Astrocyte of the spinal cord (primary cell): Measurements from ENCODE around the gene IRAK2.

Experiments
- DNase-seq: peaks from one replicate; pipeline ENCODE4 v3.0.0; 2011; ENCODE audit warnings: low read depth, low spot score
- H3K4me3 ChIP-seq: 2 replicates; pipeline ENCODE4 v1.5.1; 2011; ENCODE audit warnings: low read depth, mild to moderate bottlenecking, low read length, moderate library complexity
- in situ Hi-C: cut with HindIII; loops from 2 replicates; pipeline ENCODE4 v1.10.0; 2017; ENCODE audit warnings: low sequenced_read_pairs
- TF ChIP-seq, protein P1 (sequence below): IDR thresholded peaks from 2 replicates; pipeline ENCODE4 v1.5.1; 2012; ENCODE audit warnings: low read depth, mild to moderate bottlenecking, low read length, inconsistent platforms

Gene IRAK2

DNA sequence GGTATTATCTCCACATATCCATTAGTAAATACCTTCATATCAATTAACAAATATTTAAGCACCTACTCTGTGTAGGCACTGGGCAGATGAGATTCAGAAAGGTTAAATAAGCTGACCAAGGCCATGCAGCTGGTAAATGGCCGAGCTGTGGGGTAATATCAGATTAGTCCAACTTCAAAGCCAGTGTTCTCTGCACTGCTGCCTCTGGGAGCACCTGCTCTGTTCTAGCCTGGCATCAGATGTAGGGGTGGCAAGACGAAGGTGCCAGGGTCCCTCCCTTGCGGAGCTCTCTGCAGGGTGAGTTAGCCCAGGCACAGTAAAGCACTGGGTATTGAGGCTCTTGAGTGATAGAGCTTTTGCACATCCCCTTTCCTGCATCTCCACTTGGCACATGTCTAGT, 89.0 kb downstream of the IRAK2 start:
- in situ Hi-C loops = no loop called here
- no peak overlapping the region for H3K4me3 ChIP-seq
- DNase-seq = no peak
- TF ChIP-seq, protein P1, sequence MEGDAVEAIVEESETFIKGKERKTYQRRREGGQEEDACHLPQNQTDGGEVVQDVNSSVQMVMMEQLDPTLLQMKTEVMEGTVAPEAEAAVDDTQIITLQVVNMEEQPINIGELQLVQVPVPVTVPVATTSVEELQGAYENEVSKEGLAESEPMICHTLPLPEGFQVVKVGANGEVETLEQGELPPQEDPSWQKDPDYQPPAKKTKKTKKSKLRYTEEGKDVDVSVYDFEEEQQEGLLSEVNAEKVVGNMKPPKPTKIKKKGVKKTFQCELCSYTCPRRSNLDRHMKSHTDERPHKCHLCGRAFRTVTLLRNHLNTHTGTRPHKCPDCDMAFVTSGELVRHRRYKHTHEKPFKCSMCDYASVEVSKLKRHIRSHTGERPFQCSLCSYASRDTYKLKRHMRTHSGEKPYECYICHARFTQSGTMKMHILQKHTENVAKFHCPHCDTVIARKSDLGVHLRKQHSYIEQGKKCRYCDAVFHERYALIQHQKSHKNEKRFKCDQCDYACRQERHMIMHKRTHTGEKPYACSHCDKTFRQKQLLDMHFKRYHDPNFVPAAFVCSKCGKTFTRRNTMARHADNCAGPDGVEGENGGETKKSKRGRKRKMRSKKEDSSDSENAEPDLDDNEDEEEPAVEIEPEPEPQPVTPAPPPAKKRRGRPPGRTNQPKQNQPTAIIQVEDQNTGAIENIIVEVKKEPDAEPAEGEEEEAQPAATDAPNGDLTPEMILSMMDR = no peak

DNA sequence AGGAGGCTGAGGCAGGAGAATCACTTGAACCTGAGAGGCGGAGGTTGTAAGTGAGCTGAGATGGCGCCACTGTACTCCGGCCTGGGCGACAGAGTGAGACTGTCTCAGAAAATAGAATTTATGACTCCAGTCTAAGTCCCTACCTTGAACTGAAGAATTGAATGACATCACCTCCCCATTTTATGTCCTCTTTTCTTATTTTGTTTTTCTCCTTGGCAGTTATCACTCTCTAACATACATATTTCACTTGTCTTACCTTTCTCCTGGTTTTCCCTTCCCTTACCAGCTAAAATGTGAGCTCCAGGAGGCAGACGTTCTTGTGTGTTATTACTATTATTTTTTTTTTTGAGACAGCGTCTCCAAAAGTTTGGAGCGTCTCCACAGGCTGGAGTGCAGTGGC, 91.1 kb downstream of the IRAK2 start:
- no peak for DNase-seq
- H3K4me3 ChIP-seq = no peak overlapping the region
- TF ChIP-seq, protein P1 = no peak
- in situ Hi-C loops = no loop called here

DNA sequence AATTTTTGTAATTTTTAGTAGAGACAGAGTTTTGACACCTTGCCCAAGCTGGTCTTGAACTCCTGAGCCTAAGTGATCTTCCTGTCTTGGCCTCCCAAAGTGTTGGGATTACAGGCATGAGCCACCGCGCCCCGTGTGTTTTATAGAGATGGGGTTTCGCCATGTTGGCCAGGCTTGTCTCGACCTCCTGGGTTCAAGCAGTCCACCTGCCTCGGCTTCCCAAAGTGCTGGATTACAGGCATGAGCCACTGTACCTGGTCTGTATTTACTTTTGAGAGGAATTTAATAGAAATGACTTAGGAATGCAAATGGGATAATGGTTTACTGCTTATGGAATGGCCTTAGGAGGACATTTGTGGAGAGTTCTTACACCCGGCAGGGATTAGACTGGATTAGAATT, 94.3 kb downstream of the IRAK2 start:
- no peak for DNase-seq
- in situ Hi-C loops = no loop called here
- no peak overlapping the region for H3K4me3 ChIP-seq
- TF ChIP-seq, protein P1 = no peak

DNA sequence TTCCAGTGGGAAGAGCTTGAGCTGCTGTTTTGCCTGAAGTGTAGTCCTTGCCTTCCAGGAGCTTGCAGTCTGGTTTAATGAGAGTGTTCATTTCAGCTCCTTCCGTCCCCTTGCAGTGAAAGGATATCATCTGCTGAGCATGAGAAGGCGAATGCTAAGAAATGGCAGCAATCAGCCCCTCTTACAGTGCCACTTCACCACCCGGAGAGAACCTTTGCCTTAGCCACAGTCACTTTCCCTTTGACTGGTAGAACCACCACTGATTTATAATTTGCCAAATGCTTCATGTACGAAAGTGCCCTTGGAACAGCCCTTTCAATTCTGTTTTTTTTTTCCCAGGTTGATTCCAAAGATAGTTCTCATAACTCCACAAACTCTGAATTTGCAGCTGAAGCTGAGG, 95.1 kb downstream of the IRAK2 start:
- in situ Hi-C loops = no loop called here
- no peak for DNase-seq
- TF ChIP-seq, protein P1 = no peak
- H3K4me3 ChIP-seq = no peak overlapping the region

DNA sequence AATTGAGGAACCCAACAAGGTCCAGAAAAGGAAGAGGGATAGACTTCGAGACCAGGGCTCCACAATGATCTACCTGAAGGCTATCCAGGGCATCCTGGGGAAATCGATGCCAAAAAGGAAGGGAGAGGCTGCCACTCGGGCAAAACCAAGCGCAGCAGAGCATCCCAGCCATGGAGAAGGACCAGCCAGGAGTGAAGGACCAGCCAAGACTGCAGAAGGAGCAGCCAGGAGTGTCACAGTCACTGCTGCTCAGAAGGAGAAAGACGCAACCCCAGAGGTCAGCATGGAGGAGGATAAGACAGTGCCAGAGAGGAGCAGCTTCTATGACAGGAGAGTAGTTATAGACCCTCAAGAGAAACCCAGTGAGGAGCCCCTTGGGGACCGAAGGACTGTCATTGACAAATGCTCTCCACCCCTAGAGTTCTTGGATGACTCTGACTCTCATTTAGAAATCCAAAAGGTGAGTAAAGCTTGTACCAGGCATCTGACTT, 95.5 kb downstream of the IRAK2 start:
- in situ Hi-C loops = no loop called here
- no peak overlapping the region for H3K4me3 ChIP-seq
- DNase-seq = no peak
- TF ChIP-seq, protein P1 = no peak

DNA sequence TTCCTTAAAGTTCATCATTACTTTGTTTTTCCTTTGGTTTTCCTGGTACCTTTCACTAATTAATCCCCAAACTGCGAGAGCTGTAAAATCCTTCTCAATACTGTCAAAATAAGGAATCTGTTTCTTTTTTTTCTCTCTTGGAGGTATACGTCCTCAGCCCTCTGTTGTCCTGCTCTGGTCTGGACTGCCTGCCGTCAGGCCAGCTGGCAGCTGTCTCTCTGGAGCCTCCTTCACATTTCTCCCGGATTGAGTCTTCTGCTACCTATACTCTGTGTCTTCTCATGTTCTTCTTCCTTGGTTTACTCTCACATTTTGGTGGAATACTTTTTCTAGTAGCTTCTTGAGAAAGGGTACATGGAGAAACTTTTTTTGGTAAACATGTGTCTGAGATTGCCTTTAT, 97.3 kb downstream of the IRAK2 start:
- H3K4me3 ChIP-seq = no peak overlapping the region
- TF ChIP-seq, protein P1 = no peak
- DNase-seq = no peak
- in situ Hi-C loops = no loop called here
